ENCODE measurements around the gene ME3.
"Not testable (repeated sequence)": the region's sequence is repeated elsewhere in the genome, so short reads cannot be mapped to it uniquely, and the experiment has no call there.

Gene ME3

GRCh38 chr11:86569109-86569508 lies 103.3 kb downstream of the ME3 start:
- in situ Hi-C loops (cut with MboI; ENCODE audit: low sequenced_read_pairs), result no loop called here

GRCh38 chr11:86565801-86566312 lies 106.6 kb downstream of the ME3 start:
- in situ Hi-C loops (cut with MboI; ENCODE audit: low sequenced_read_pairs), result no loop called here

- in situ Hi-C loops (cut with MboI; ENCODE audit: low sequenced_read_pairs), result no loop called here
Measured at GRCh38 chr11:86565388-86565787, 107.0 kb downstream of the ME3 start.

GRCh38 chr11:86562842-86563241 lies 109.6 kb downstream of the ME3 start:
- in situ Hi-C loops (cut with MboI; ENCODE audit: low sequenced_read_pairs), result not testable (repeated sequence)

- in situ Hi-C loops (cut with MboI; ENCODE audit: low sequenced_read_pairs), result no loop called here
Measured at GRCh38 chr11:86559311-86559945, 113.0 kb downstream of the ME3 start.

- in situ Hi-C loops (cut with MboI; ENCODE audit: low sequenced_read_pairs), result no loop called here
Measured at GRCh38 chr11:86558841-86559240, 113.6 kb downstream of the ME3 start.

- in situ Hi-C loops (cut with MboI; ENCODE audit: low sequenced_read_pairs), result no loop called here
Measured at GRCh38 chr11:86558207-86558606, 114.2 kb downstream of the ME3 start.

- in situ Hi-C loops (cut with MboI; ENCODE audit: low sequenced_read_pairs), result no loop called here
Measured at GRCh38 chr11:86555866-86556265, 116.5 kb downstream of the ME3 start.

GRCh38 chr11:86555401-86555800 lies 117.0 kb downstream of the ME3 start:
- in situ Hi-C loops (cut with MboI; ENCODE audit: low sequenced_read_pairs), result no loop called here

- in situ Hi-C loops (cut with MboI; ENCODE audit: low sequenced_read_pairs), result no loop called here
Measured at GRCh38 chr11:86553265-86553664, 119.2 kb downstream of the ME3 start.

- in situ Hi-C loops (cut with MboI; ENCODE audit: low sequenced_read_pairs), result no loop called here
Measured at GRCh38 chr11:86551288-86552092, 120.9 kb downstream of the ME3 start.

- in situ Hi-C loops (cut with MboI; ENCODE audit: low sequenced_read_pairs), result no loop called here
Measured at GRCh38 chr11:86550757-86551156, 121.7 kb downstream of the ME3 start.

GRCh38 chr11:86548271-86548917 lies 124.0 kb downstream of the ME3 start:
- in situ Hi-C loops (cut with MboI; ENCODE audit: low sequenced_read_pairs), result no loop called here

- in situ Hi-C loops (cut with MboI; ENCODE audit: low sequenced_read_pairs), result no loop called here
Measured at GRCh38 chr11:86547727-86548126, 124.7 kb downstream of the ME3 start.

- in situ Hi-C loops (cut with MboI; ENCODE audit: low sequenced_read_pairs), result not testable (repeated sequence)
Measured at GRCh38 chr11:86541299-86541698, 131.1 kb downstream of the ME3 start.

- in situ Hi-C loops (cut with MboI; ENCODE audit: low sequenced_read_pairs), result no loop called here
Measured at GRCh38 chr11:86538223-86538548, 134.2 kb downstream of the ME3 start.

GRCh38 chr11:86537541-86538222 lies 134.7 kb downstream of the ME3 start:
- in situ Hi-C loops (cut with MboI; ENCODE audit: low sequenced_read_pairs), result no loop called here

GRCh38 chr11:86535773-86536172 lies 136.6 kb downstream of the ME3 start:
- in situ Hi-C loops (cut with MboI; ENCODE audit: low sequenced_read_pairs), result no loop called here

- in situ Hi-C loops (cut with MboI; ENCODE audit: low sequenced_read_pairs), result no loop called here
Measured at GRCh38 chr11:86524620-86525352, 147.6 kb downstream of the ME3 start.

- in situ Hi-C loops (cut with MboI; ENCODE audit: low sequenced_read_pairs), result no loop called here
Measured at GRCh38 chr11:86523738-86524619, 148.4 kb downstream of the ME3 start.
